H1 (cell line): ENCODE results near the gene WDR93. TPM values are rescaled to one million over a fixed set of nuclear protein-coding genes. Genes with fewer than 3 reads are reported as not detected.

Experiments
- CTCF ChIA-PET: fragments of 300-600 bp; sonication (Branson Sonifier 250); formaldehyde crosslinking; loops from one replicate; lab custom pipeline; 2021; ENCODE audit not compliant: partially characterized antibody; lab: Charles Lee
- POLR2A ChIA-PET: fragments of 300-600 bp; sonication (Branson Sonifier 250); formaldehyde crosslinking; loops from one replicate; lab custom pipeline; 2021; ENCODE audit warnings: inconsistent platforms; ENCODE audit not compliant: partially characterized antibody; lab: Charles Lee
- DNase-seq, 2 experiments: peaks; one replicate each; pipeline versions ENCODE4 v3.0.0 to v3.0.0-alpha.2; 2010 to 2022; ENCODE audit warnings: low spot score in 2 of 2, low read depth in 1 of 2, mixed read lengths in 1 of 2
- FAIRE-seq: peaks from 2 replicates; lab custom pipeline; 2011; peaks lifted over from hg19 to GRCh38; lab: Jason Lieb, UNC
- H2AFZ ChIP-seq: 2 replicates; pipeline ENCODE4 v1.8.1; 2012; ENCODE audit warnings: low read length, inconsistent platforms
- H2AK5ac ChIP-seq: 2 replicates; pipeline ENCODE4 v1.6.1; 2013; ENCODE audit warnings: low read depth, low read length
- H2BK120ac ChIP-seq: replicated peaks from 2 replicates; pipeline ENCODE3; 2013; ENCODE audit warnings: low read depth, low read length, inconsistent platforms
- H2BK12ac ChIP-seq: 2 replicates; pipeline ENCODE4 v1.6.1; 2013; ENCODE audit warnings: low read depth, low read length
- H2BK15ac ChIP-seq: 2 replicates; pipeline ENCODE4 v1.6.1; 2013; ENCODE audit warnings: low read length
- H2BK20ac ChIP-seq: 2 replicates; pipeline ENCODE4 v1.6.1; 2013; ENCODE audit warnings: low read length
- H2BK5ac ChIP-seq: 2 replicates; pipeline ENCODE4 v1.6.1; 2013; ENCODE audit warnings: low read depth, low read length
- H3K14ac ChIP-seq: 2 replicates; pipeline ENCODE4 v1.6.1; 2013; ENCODE audit warnings: inconsistent platforms; ENCODE audit not compliant: insufficient read length
- H3K18ac ChIP-seq: 2 replicates; pipeline ENCODE4 v1.6.1; 2013; ENCODE audit warnings: low read length; ENCODE audit errors: extremely low read depth
- H3K23ac ChIP-seq: 2 replicates; pipeline ENCODE4 v1.6.1; 2013; ENCODE audit warnings: inconsistent platforms; ENCODE audit not compliant: insufficient read length
- H3K23me2 ChIP-seq: 2 replicates; pipeline ENCODE4 v1.6.1; 2013; ENCODE audit warnings: low read depth, low read length
- H3K27ac ChIP-seq: 2 replicates; pipeline ENCODE4 v1.6.1; 2011; ENCODE audit warnings: low read depth, low read length, inconsistent platforms
- H3K27me3 ChIP-seq, 4 experiments: replicated peaks in 1 of 4; 1 replicate in 1 of 4; 2 replicates in 3 of 4; pipeline versions ENCODE4 v1.6.1 to v1.8.1; 2011 to 2013; ENCODE audit warnings: low read length in 3 of 4, mild to moderate bottlenecking in 3 of 4, inconsistent platforms in 2 of 4, mixed read lengths in 2 of 4, moderate library complexity in 1 of 4; ENCODE audit not compliant: control insufficient read depth in 3 of 4, insufficient read depth in 3 of 4; ENCODE audit errors: extremely low read depth in 1 of 4
- H3K36me3 ChIP-seq, 4 experiments: 2 replicates each; pipeline versions ENCODE4 v1.6.1 to v1.8.1; 2011 to 2013; ENCODE audit warnings: mild to moderate bottlenecking in 4 of 4, low read length in 3 of 4, moderate library complexity in 2 of 4, control low read depth in 1 of 4, inconsistent platforms in 1 of 4; ENCODE audit not compliant: insufficient read depth in 4 of 4, control insufficient read depth in 2 of 4
- H3K4ac ChIP-seq: replicated peaks from 2 replicates; pipeline ENCODE3; 2013; ENCODE audit warnings: low read length, low read depth, mixed read lengths, inconsistent platforms; ENCODE audit not compliant: insufficient read length
- H3K4me1 ChIP-seq, 4 experiments: replicated peaks in 1 of 4; 1 replicate in 1 of 4; 2 replicates in 3 of 4; pipeline versions ENCODE4 v1.6.1 to v1.8.1; 2011 to 2013; ENCODE audit warnings: low read length in 3 of 4, inconsistent platforms in 2 of 4, mixed read lengths in 1 of 4; ENCODE audit not compliant: insufficient read depth in 4 of 4, control insufficient read depth in 3 of 4
- H3K4me2 ChIP-seq, 2 experiments: 2 replicates each; pipeline versions ENCODE4 v1.6.1 to v1.8.1; 2011 to 2013; ENCODE audit warnings: low read depth in 2 of 2, low read length in 2 of 2, control low read depth in 1 of 2, inconsistent platforms in 1 of 2, mild to moderate bottlenecking in 1 of 2; ENCODE audit not compliant: insufficient read depth in 1 of 2
- H3K4me3 ChIP-seq, 4 experiments: fragments of 200-600, 300-600 bp in 1 of 4; sonication (generic), shearing (Covaris generic), sonication (Bioruptor Twin) in 1 of 4; 2 replicates each; pipeline versions ENCODE4 v1.5.1 to v1.8.1; 2011 to 2016; ENCODE audit warnings: low read length in 4 of 4, low read depth in 3 of 4, control low read depth in 2 of 4, inconsistent platforms in 2 of 4, mild to moderate bottlenecking in 2 of 4, mixed read lengths in 1 of 4, moderate library complexity in 1 of 4; ENCODE audit not compliant: insufficient read depth in 2 of 4; ENCODE audit errors: extremely low read depth in 1 of 4
- H3K56ac ChIP-seq: replicated peaks from 2 replicates; pipeline ENCODE3; 2013; ENCODE audit warnings: low read depth, mild to moderate bottlenecking, mixed read lengths, low read length, inconsistent platforms; ENCODE audit not compliant: insufficient read length
- H3K79me1 ChIP-seq: 2 replicates; pipeline ENCODE4 v1.6.1; 2013; ENCODE audit warnings: low read depth, low read length, control low read depth
- H3K79me2 ChIP-seq, 2 experiments: 2 replicates each; pipeline versions ENCODE4 v1.6.1 to v1.8.1; 2012 to 2013; ENCODE audit warnings: low read length in 2 of 2, mild to moderate bottlenecking in 2 of 2, inconsistent platforms in 1 of 2; ENCODE audit not compliant: insufficient read depth in 2 of 2, control insufficient read depth in 1 of 2
- H3K9ac ChIP-seq, 4 experiments: replicated peaks in 1 of 4; 1 replicate in 1 of 4; 2 replicates in 3 of 4; pipeline versions ENCODE4 v1.6.1 to v1.8.1; 2011 to 2013; ENCODE audit warnings: low read depth in 3 of 4, low read length in 3 of 4, control low read depth in 2 of 4, mild to moderate bottlenecking in 2 of 4, moderate library complexity in 2 of 4, inconsistent platforms in 1 of 4; ENCODE audit errors: extremely low read depth in 1 of 4
- H3K9me3 ChIP-seq, 2 experiments: 2 replicates each; pipeline versions ENCODE4 v1.6.1 to v1.8.1; 2012 to 2013; ENCODE audit warnings: mild to moderate bottlenecking in 2 of 2, moderate library complexity in 2 of 2, control low read depth in 1 of 2, inconsistent platforms in 1 of 2, low read depth in 1 of 2, low read length in 1 of 2, mixed read lengths in 1 of 2; ENCODE audit not compliant: insufficient read depth in 2 of 2
- H4K20me1 ChIP-seq, 2 experiments: replicated peaks in 1 of 2; 2 replicates each; pipeline versions ENCODE3 to v1.8.1; 2011 to 2013; ENCODE audit warnings: inconsistent platforms in 2 of 2, low read length in 2 of 2, mild to moderate bottlenecking in 1 of 2; ENCODE audit not compliant: insufficient read depth in 2 of 2, control insufficient read depth in 1 of 2
- H4K5ac ChIP-seq: 2 replicates; pipeline ENCODE4 v1.6.1; 2013; ENCODE audit warnings: low read length, low read depth, mixed read lengths, inconsistent platforms; ENCODE audit not compliant: insufficient read length
- H4K8ac ChIP-seq: 2 replicates; pipeline ENCODE4 v1.8.0; 2013; ENCODE audit warnings: mild to moderate bottlenecking, moderate library complexity, low read length, inconsistent platforms; ENCODE audit not compliant: insufficient read depth; ENCODE audit errors: extremely low read depth
- H4K91ac ChIP-seq: replicated peaks from 2 replicates; pipeline ENCODE3; 2013; ENCODE audit warnings: low read length, mixed read lengths, inconsistent platforms; ENCODE audit not compliant: insufficient read length
- CHD2 ChIP-seq: IDR thresholded peaks from 2 replicates; pipeline ENCODE4 v1.6.1; 2012; ENCODE audit warnings: low read length, improper control_type of control experiment
- EP300 ChIP-seq, 2 experiments: IDR thresholded peaks; 1 replicate in 1 of 2; 2 replicates in 1 of 2; pipeline ENCODE4 v1.6.1; 2011 to 2012; ENCODE audit warnings: low read depth in 2 of 2, low read length in 2 of 2, mild to moderate bottlenecking in 2 of 2, borderline replicate concordance in 1 of 2, inconsistent platforms in 1 of 2, moderate library complexity in 1 of 2
- EZH2 ChIP-seq: fragments of 200-600 bp; sonication (generic); IDR thresholded peaks from 2 replicates; pipeline ENCODE4 v1.7.1; 2012; ENCODE audit warnings: low read depth, mild to moderate bottlenecking, moderate library complexity, low read length, inconsistent platforms; ENCODE audit not compliant: severe bottlenecking
- HDAC2 ChIP-seq, 2 experiments: fragments of 300-600 bp in 1 of 2; sonication (generic) in 1 of 2; IDR thresholded peaks; 2 replicates each; pipeline ENCODE4 v1.6.1; 2011 to 2012; ENCODE audit warnings: low read depth in 2 of 2, low read length in 2 of 2, mild to moderate bottlenecking in 2 of 2, moderate library complexity in 2 of 2, borderline replicate concordance in 1 of 2, inconsistent platforms in 1 of 2
- HDAC6 ChIP-seq: IDR thresholded peaks from one replicate; pipeline ENCODE4 v1.7.1; 2012; ENCODE audit warnings: low read depth, mild to moderate bottlenecking, inconsistent platforms, low read length, moderate library complexity
- POU5F1 ChIP-seq: IDR thresholded peaks from 2 replicates; pipeline ENCODE4 v1.6.1; 2011; ENCODE audit warnings: low read depth, mild to moderate bottlenecking, low read length, moderate library complexity
- RBBP5 ChIP-seq: IDR thresholded peaks from 2 replicates; pipeline ENCODE4 v1.7.1; 2012; ENCODE audit warnings: low read depth, mild to moderate bottlenecking, inconsistent platforms, low read length, moderate library complexity, borderline replicate concordance
- SRF ChIP-seq: IDR thresholded peaks from 2 replicates; pipeline ENCODE4 v1.6.1; 2011; ENCODE audit warnings: mild to moderate bottlenecking, low read depth, low read length, moderate library complexity
- WGBS, 2 experiments: shearing (Covaris generic) in 1 of 2; methylation state at CpG; one replicate each; pipeline versions ENCODE4 v1.1.6 to v1.1.7; 2013 to 2015; ENCODE audit warnings: low lambda C conversion rate in 2 of 2, mixed read lengths in 2 of 2, inconsistent platforms in 1 of 2, low coverage in 1 of 2, missing lambda C conversion rate in 1 of 2; ENCODE audit not compliant: insufficient replicate concordance in 2 of 2, insufficient coverage in 1 of 2, insufficient read length in 1 of 2; ENCODE audit errors: extremely low coverage in 1 of 2, missing lambda C conversion rate in 1 of 2; 5-methylcytosine and 5-hydroxymethylcytosine counted together
- polyA plus RNA-seq, 7 experiments: library from polyadenylated mRNA; depleted of rRNA in 3 of 7; stranded (reverse) in 5 of 7; unstranded in 2 of 7; fragments of >200 nt in 5 of 7; fragments of 200-250 nt in 2 of 7; gene quantifications; 1 replicate in 5 of 7; 2 replicates in 1 of 7; 4 replicates in 1 of 7; pipeline versions ENCODE4 v1.2.1 to v1.2.3, GENCODE V29; 2011 to 2013; ENCODE audit warnings: missing spikeins in 2 of 7, mixed read lengths in 2 of 7
- total RNA-seq: library from RNA; stranded (reverse); fragmentation: NEBNext Ultra II Directional; extraction: Animal tissue kit (Norgen Biotek cat#: 25700); gene quantifications from 2 replicates; pipeline ENCODE4 v1.2.1, GENCODE V29; 2021

WDR93 gene
- total and polyA plus RNA-seq, 2 of the 8 experiments (the other 6 are each of a cell fraction or from before 2014, with no cell fraction given): 0.03 TPM; not detected in 1

DNA sequence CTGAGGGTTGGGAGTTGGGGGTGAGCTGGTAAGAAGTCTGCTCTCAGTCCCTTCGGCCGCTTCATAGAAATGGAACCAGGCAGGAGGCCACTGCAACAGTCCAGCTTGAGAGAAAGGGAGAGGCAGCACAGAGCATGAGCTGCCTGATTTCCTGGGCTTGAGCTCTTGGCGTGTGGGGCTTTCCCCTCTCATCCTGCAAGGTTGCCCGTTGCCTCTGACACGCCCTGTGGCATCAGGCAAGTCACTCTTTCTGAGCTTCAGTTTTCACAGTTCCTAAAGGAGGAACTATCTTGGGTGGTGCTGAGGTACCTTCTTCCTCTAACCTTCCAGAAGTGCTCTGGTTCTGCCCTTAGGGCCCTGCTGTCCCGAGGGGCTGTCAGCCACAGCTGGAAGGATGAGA lies 90.4 kb downstream of the WDR93 start:
- no peaks in the 10 kb centered on the region for H3K36me3 ChIP-seq
- H3K27me3 ChIP-seq: peaks cover 5 to 22% (median 19%) of the 10 kb centered on the region in 4 experiments
- H2BK120ac ChIP-seq: no peak overlapping the region
- no peak overlapping the region for H3K23ac ChIP-seq
- H3K79me1 ChIP-seq: no peaks in the 10 kb centered on the region
- H4K5ac ChIP-seq: no peak overlapping the region
- H3K14ac ChIP-seq: no peak overlapping the region
- no peak overlapping the region for H3K4ac ChIP-seq
- no peak overlapping the region for H3K18ac ChIP-seq
- no peak overlapping the region for H3K27ac ChIP-seq
- no peaks in the 10 kb centered on the region for H3K79me2 ChIP-seq
- ChIA-PET POLR2A (interaction anchor here (1.3 to 1.6 kb wide), 2 partner anchors 9 to 19 kb away, joined by 5 to 6 read pairs; no protein-coding TSS in a partner anchor), CTCF (interaction anchor here (0.8 to 5.1 kb wide), 7 partner anchors 8 to 131 kb away, joined by 3 to 32 read pairs (median 4); partner anchors contain the start of gene ARPIN)
- no peak overlapping the region for H2BK5ac ChIP-seq
- DNase-seq (no peak), FAIRE-seq (no peak)
- H3K56ac ChIP-seq: no peak overlapping the region
- TF ChIP-seq SRF (no peak), HDAC2 (IDR thresholded peaks at IDR 0.05; ENCODE audit: borderline replicate concordance in 1 of 2, low read depth in 2 of 2, low read length in 2 of 2) (no peak), HDAC6 (no peak), RBBP5 (no peak), POU5F1 (no peak), CHD2 (no peak), EZH2 (no peak), EP300 (IDR thresholded peaks at IDR 0.05; ENCODE audit: borderline replicate concordance in 1 of 2, low read depth in 2 of 2, low read length in 2 of 2) (no peak)
- peak overlapping the region; percentile 36; the same call in 1 of the 2 replicates for H2BK15ac ChIP-seq
- H3K4me1 ChIP-seq: peaks cover 8 to 15% (median 12%) of the 10 kb centered on the region in 4 experiments
- no peak overlapping the region for H2AFZ ChIP-seq
- H3K9ac ChIP-seq: no peak overlapping the region
- WGBS, 2 experiments: 91% methylated on average over 6 of the region's 6 CpGs; no CpG with 5 or more reads in 1 of the 2 experiments
- H4K91ac ChIP-seq: no peak overlapping the region
- no peaks in the 10 kb centered on the region for H4K20me1 ChIP-seq
- H2BK12ac ChIP-seq: 0 out of 2 replicates have a peak overlapping the region, but pooled peaks have one; percentile 50
- no peak overlapping the region for H2AK5ac ChIP-seq
- H3K9me3 ChIP-seq: no peaks in the 10 kb centered on the region
- no peak overlapping the region for H2BK20ac ChIP-seq
- no peak overlapping the region for H3K4me3 ChIP-seq
- H4K8ac ChIP-seq: no peak overlapping the region
- no peak overlapping the region for H3K4me2 ChIP-seq
- H3K23me2 ChIP-seq: no peaks in the 10 kb centered on the region; the same call in 1 of the 2 replicates
